RWPE1 (cell line): ENCODE results near the gene CCDC181.

Source experiments
- CTCF ChIA-PET: fragments of 350-600 bp; sonication (Branson Sonifier 250); formaldehyde crosslinking; extraction: SDS; loops from one replicate; lab custom pipeline; 2021; lab: Yijun Ruan, JAX
- POLR2A ChIA-PET: fragments of 400-600 bp; formaldehyde crosslinking; extraction: SDS; loops from one replicate; lab custom pipeline; 2020; ENCODE audit warnings: antibody characterized with exemption; ENCODE audit not compliant: low non-redundant PET; lab: Yijun Ruan, JAX
- DNase-seq: peaks from one replicate; pipeline ENCODE4 v3.0.0; 2012; ENCODE audit warnings: low spot score
- H3K27ac ChIP-seq: fragments of 450-650 bp; 2 replicates; pipeline ENCODE4 v1.5.1; 2017
- CTCF ChIP-seq: fragments of 450-650 bp; conservative IDR thresholded peaks from 2 replicates; pipeline ENCODE4 v1.5.1; 2017; ENCODE audit warnings: low read depth, mild to moderate bottlenecking

Gene CCDC181

DNA sequence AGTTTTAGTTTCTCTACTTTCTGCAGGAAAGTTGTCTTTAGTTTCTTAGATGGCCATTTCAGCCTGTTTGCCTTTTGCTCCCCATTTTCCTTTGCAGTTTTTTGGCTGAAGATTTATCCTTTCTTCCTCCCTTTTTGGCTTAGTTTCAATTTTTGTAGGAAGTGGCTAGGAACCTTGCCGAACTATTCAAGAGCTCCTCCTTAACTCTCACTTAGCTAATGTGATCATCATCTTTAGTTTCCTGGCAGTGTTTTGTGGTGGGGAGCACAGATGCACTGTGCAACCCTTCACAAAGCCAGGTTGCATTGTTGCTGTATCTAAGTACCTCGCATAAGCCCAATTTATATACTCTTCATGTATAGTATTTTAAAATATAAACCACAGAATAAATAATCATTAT, 28.8 kb upstream of the CCDC181 start:
- DNase-seq, result no peak
- ChIA-PET CTCF (interaction anchor here (0.7 kb wide), 1 partner anchor 998 kb away, joined by 3 read pairs; no protein-coding TSS in a partner anchor), POLR2A (no interaction called here)
- no peak for TF ChIP-seq CTCF
- no peak overlapping the region for H3K27ac ChIP-seq

- no peak for TF ChIP-seq CTCF
- ChIA-PET CTCF (no interaction called here), POLR2A (no interaction called here)
- H3K27ac ChIP-seq, result no peak overlapping the region
- DNase-seq, result no peak
Measured at GRCh38 chr1:169452921-169453320, 25.6 kb upstream of the CCDC181 start.

DNA sequence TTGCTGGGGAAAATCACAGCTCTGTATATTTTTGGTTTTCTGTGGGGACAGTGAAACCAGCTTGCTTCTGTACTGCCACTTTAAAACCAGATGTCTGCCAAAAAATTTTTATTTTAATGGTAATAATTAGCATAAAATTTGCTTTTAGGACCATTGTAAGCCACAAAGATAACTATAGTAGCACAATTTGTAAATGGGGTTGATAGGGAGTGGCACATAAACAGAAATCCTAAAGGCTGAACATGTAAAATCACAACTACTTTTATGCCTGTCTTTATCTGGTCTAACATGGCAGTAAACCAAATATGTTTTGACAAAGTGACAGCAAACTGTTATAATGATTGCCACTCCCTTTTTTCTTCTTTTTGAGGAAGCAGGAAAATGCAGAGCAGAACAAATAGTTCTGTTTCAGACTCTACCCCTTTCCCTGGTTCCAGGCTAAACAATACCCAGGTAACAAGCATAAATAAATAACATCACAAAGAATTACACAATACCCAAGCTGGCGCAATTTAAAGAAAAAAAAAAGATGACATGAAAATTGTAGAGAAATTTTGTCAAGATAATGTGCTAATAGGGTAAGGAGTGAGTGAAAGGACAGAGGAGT, 24.0 kb upstream of the CCDC181 start:
- ChIA-PET CTCF (interaction anchor here (0.5 to 0.6 kb wide), 2 partner anchors 10 to 1545 kb away, joined by 3 read pairs; no protein-coding TSS in a partner anchor), POLR2A (no interaction called here)
- DNase-seq, result no peak
- no peak for TF ChIP-seq CTCF
- no peak overlapping the region for H3K27ac ChIP-seq

GRCh38 chr1:169443923-169444322, 16.6 kb upstream of the CCDC181 start:
- H3K27ac ChIP-seq, result no peak overlapping the region
- ChIA-PET CTCF (no interaction called here), POLR2A (no interaction called here)
- no peak for DNase-seq
- no peak for TF ChIP-seq CTCF

DNA sequence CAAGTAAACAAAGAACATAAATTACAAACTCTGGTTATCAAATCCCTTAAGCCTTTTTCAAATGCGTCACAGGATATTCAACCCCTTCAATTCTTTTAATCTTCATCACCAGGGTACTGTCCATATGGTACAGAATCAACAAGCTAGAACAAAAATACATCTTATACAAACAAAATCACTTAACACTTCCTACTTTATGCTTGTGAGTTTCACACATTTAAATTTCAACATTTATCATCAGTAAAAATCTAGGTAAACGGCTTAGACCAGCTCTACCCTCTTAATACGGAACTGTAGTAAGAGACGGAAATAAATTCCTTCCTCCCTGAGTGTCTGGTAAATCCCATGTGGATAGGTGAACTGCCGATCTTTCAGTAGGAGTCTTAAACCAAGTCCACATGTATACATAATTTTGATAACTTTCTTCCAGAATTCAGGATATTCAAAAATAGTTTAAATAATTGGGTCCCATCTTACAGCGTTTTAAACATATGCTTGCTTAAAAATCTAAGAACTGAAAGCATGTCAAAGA, 1.0 kb downstream of the CCDC181 start:
- ChIA-PET CTCF (interaction anchor here (1.2 kb wide), 1 partner anchor 40 kb away, joined by 4 read pairs; no protein-coding TSS in a partner anchor), POLR2A (no interaction called here)
- no peak for TF ChIP-seq CTCF
- no peak overlapping the region for H3K27ac ChIP-seq
- no peak for DNase-seq

GRCh38 chr1:169421309-169421708, 6.0 kb downstream of the CCDC181 start:
- no peak for TF ChIP-seq CTCF
- CTCF ChIA-PET, result no interaction called here

More at GRCh38 chr1:169421309-169421708, 6.0 kb downstream of the CCDC181 start:
- POLR2A ChIA-PET, result no interaction called here
- H3K27ac ChIP-seq, result no peak overlapping the region
- no peak for DNase-seq
